HepG2 (cell line): ENCODE data around the gene ANKRD37. TPM values are rescaled to one million over a fixed set of nuclear protein-coding genes. Genes with fewer than 3 reads are reported as not detected.

Source experiments
- CENPX ChIP-seq: sonication (generic); formaldehyde crosslinking; IDR thresholded peaks from 2 replicates; pipeline ENCODE4 v1.9.0; 2021; ENCODE audit warnings: mild to moderate bottlenecking, missing genetic modification reagents, moderate library complexity
- DR1 ChIP-seq: sonication (generic); formaldehyde crosslinking; IDR thresholded peaks from 2 replicates; pipeline ENCODE4 v1.8.0; 2021; ENCODE audit warnings: mild to moderate bottlenecking, missing genetic modification reagents, inconsistent platforms
- EP300 ChIP-seq, 3 experiments: sonication (generic) in 1 of 3; formaldehyde crosslinking in 1 of 3; IDR thresholded peaks; 2 replicates each; pipeline versions ENCODE4 v1.5.1 to v1.6.1; 2011 to 2020; ENCODE audit warnings: low read depth in 2 of 3, low read length in 2 of 3, borderline replicate concordance in 1 of 3, improper control_type of control experiment in 1 of 3, mild to moderate bottlenecking in 1 of 3, missing genetic modification reagents in 1 of 3, moderate library complexity in 1 of 3
- GABPA ChIP-seq, 2 experiments: IDR thresholded peaks; 2 replicates each; pipeline ENCODE4 v1.6.1; 2011 to 2016; ENCODE audit warnings: low read depth in 2 of 2, low read length in 1 of 2, missing biosample characterization in 1 of 2, missing genetic modification characterization in 1 of 2
- HIVEP1 ChIP-seq: sonication (generic); formaldehyde crosslinking; IDR thresholded peaks from 2 replicates; pipeline ENCODE4 v1.4.0; 2020; ENCODE audit warnings: mild to moderate bottlenecking, missing genetic modification reagents
- NFYC ChIP-seq: IDR thresholded peaks from 2 replicates; pipeline ENCODE4 v1.6.1; 2016; ENCODE audit warnings: missing genetic modification reagents, missing compliant biosample characterization
- POLR2A ChIP-seq, 2 experiments: IDR thresholded peaks; 2 replicates each; pipeline ENCODE4 v1.6.1; 2011; ENCODE audit warnings: low read depth in 2 of 2, low read length in 2 of 2, mild to moderate bottlenecking in 1 of 2, moderate library complexity in 1 of 2; ENCODE audit not compliant: insufficient read depth in 1 of 2
- RARA ChIP-seq: IDR thresholded peaks from 2 replicates; pipeline ENCODE4 v1.6.1; 2016; ENCODE audit warnings: missing genetic modification reagents, missing compliant biosample characterization
- TBP ChIP-seq: sonication (generic); formaldehyde crosslinking; IDR thresholded peaks from 2 replicates; pipeline ENCODE4 v1.5.0; 2020; ENCODE audit warnings: missing genetic modification reagents
- ZFP36 ChIP-seq: fragments of 150-350 bp; IDR thresholded peaks from 2 replicates; pipeline ENCODE4 v1.6.1; 2018; ENCODE audit warnings: borderline replicate concordance, low read length, low read depth; ENCODE audit not compliant: partially characterized antibody
- ZNF501 ChIP-seq: sonication (generic); formaldehyde crosslinking; IDR thresholded peaks from 2 replicates; pipeline ENCODE4 v1.5.1; 2020; ENCODE audit warnings: mild to moderate bottlenecking, moderate library complexity, missing genetic modification reagents
- ZNF709 ChIP-seq: sonication (generic); formaldehyde crosslinking; IDR thresholded peaks from 2 replicates; pipeline ENCODE4 v1.5.0; 2020; ENCODE audit warnings: mild to moderate bottlenecking, missing genetic modification reagents
- ZNF747 ChIP-seq: sonication (generic); formaldehyde crosslinking; IDR thresholded peaks from 2 replicates; pipeline ENCODE4 v1.8.1; 2023; ENCODE audit warnings: missing genetic modification reagents, mild to moderate bottlenecking, borderline replicate concordance
- ZNF782 ChIP-seq: sonication (generic); formaldehyde crosslinking; IDR thresholded peaks from 2 replicates; pipeline ENCODE4 v1.4.0; 2020; ENCODE audit warnings: missing genetic modification reagents, mild to moderate bottlenecking, borderline replicate concordance
- polyA plus RNA-seq, 8 experiments: library from polyadenylated mRNA; depleted of rRNA in 3 of 8; stranded (reverse) in 7 of 8; unstranded in 1 of 8; fragments of >200 nt; fragmentation: Illumina TruSeq in 4 of 8; extraction: Trizol in 4 of 8; gene quantifications; 2 replicates each; pipeline versions ENCODE4 v1.2.1 to v1.2.3, GENCODE V29; 2011 to 2016; ENCODE audit warnings: low read depth in 4 of 8, missing spikeins in 1 of 8, mixed read lengths in 1 of 8; ENCODE audit not compliant: insufficient read depth in 1 of 8
- total RNA-seq, 5 experiments: library from RNA; depleted of rRNA; stranded (reverse); fragments of >200 nt; fragmentation: Illumina TruSeq; extraction: Trizol; gene quantifications; 2 replicates each; pipeline ENCODE4 v1.2.3, GENCODE V29; 2016; ENCODE audit warnings: low read depth in 1 of 5
- TF ChIP-seq, protein P1 (sequence below): sonication (generic); formaldehyde crosslinking; IDR thresholded peaks from 2 replicates; pipeline ENCODE4 v1.4.0; 2020; ENCODE audit warnings: missing genetic modification reagents
- TF ChIP-seq, protein P2 (sequence below): sonication (generic); formaldehyde crosslinking; IDR thresholded peaks from 2 replicates; pipeline ENCODE4 v1.9.0; 2021; ENCODE audit warnings: mild to moderate bottlenecking, missing genetic modification reagents

Gene ANKRD37
- total and polyA plus RNA-seq, 2 of the 13 experiments (the other 11 are each of a cell fraction or from before 2014, with no cell fraction given) = 2.2 to 51.4 TPM

DNA sequence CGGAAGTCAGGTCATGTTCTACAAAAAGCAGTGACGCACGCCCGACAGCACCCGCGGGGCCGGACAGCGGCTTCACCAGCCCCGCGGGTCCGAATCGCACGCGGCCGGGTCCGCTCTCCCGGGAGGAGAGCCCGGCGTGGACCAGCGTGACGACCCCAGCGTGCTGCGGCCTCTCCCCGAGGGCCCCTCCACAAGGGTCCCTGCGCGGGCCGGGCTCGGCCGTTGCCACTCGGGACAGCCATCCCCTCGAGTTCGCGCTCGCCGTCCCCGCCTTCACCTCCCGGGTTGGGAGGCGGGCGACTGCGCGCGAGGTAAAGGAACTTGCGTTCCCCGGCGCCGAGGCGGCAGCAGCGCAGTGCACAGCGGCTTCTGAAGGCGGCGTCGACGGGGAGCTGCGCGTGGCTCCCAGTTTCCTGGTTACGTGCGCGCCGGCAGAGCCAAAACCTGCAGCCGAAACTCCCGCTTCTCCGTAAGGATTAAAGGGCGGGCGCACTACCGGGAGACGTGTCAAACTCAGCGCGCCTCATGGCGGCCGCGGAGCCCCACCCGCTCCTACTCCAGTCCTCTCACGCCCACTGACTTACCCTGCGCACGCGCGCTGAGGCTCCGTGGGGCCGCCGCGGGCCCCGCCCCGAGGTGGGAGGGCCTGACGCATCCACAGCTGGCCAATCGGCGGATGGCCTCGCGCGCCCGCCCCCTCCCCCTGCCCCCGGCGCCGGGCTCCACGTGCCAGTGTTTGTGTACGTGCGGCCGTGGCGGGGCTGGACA, 501 bp upstream of the ANKRD37 start (continued):
- TF ChIP-seq DR1 (peak; percentile 37; the same call in 1 of the 2 replicates), EP300 (IDR thresholded peaks at IDR 0.05; ENCODE audit: low read depth in 2 of 2, low read length in 2 of 2) (no peak; a peak in 1 of 4 replicates), EP300 (CRISPR knock-in tag; IDR thresholded peaks at IDR 0.05; ENCODE audit: borderline replicate concordance) (no peak), GABPA (IDR thresholded peaks at IDR 0.05; ENCODE audit: low read depth, low read length) (peak; percentile 5; the same call in 1 of the 2 replicates), GABPA (CRISPR knock-in tag; IDR thresholded peaks at IDR 0.05; ENCODE audit: low read depth) (no peak; the same call in none of the 2 replicates), ZNF747 (CRISPR knock-in tag) (peak; percentile 98), HIVEP1 (CRISPR knock-in tag) (peak; percentile 89), NFYC (CRISPR knock-in tag) (peak; percentile 73), ZNF501 (peak; percentile 90), POLR2A (IDR thresholded peaks at IDR 0.05; ENCODE audit: insufficient read depth in 1 of 2, low read depth in 2 of 2, low read length in 2 of 2) (peak; percentile 5 to 52; a peak in 2 of 4 replicates), ZNF709 (CRISPR knock-in tag) (peak; percentile 98), RARA (CRISPR knock-in tag) (peak; percentile 58; the same call in 1 of the 2 replicates), ZFP36 (no peak), TBP (CRISPR knock-in tag) (no peak), CENPX (CRISPR knock-in tag) (no peak), ZNF782 (CRISPR knock-in tag) (peak; percentile 85; the same call in 1 of the 2 replicates)
- TF ChIP-seq, protein P1, sequence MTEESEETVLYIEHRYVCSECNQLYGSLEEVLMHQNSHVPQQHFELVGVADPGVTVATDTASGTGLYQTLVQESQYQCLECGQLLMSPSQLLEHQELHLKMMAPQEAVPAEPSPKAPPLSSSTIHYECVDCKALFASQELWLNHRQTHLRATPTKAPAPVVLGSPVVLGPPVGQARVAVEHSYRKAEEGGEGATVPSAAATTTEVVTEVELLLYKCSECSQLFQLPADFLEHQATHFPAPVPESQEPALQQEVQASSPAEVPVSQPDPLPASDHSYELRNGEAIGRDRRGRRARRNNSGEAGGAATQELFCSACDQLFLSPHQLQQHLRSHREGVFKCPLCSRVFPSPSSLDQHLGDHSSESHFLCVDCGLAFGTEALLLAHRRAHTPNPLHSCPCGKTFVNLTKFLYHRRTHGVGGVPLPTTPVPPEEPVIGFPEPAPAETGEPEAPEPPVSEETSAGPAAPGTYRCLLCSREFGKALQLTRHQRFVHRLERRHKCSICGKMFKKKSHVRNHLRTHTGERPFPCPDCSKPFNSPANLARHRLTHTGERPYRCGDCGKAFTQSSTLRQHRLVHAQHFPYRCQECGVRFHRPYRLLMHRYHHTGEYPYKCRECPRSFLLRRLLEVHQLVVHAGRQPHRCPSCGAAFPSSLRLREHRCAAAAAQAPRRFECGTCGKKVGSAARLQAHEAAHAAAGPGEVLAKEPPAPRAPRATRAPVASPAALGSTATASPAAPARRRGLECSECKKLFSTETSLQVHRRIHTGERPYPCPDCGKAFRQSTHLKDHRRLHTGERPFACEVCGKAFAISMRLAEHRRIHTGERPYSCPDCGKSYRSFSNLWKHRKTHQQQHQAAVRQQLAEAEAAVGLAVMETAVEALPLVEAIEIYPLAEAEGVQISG = peak; percentile 87
- TF ChIP-seq, protein P2, sequence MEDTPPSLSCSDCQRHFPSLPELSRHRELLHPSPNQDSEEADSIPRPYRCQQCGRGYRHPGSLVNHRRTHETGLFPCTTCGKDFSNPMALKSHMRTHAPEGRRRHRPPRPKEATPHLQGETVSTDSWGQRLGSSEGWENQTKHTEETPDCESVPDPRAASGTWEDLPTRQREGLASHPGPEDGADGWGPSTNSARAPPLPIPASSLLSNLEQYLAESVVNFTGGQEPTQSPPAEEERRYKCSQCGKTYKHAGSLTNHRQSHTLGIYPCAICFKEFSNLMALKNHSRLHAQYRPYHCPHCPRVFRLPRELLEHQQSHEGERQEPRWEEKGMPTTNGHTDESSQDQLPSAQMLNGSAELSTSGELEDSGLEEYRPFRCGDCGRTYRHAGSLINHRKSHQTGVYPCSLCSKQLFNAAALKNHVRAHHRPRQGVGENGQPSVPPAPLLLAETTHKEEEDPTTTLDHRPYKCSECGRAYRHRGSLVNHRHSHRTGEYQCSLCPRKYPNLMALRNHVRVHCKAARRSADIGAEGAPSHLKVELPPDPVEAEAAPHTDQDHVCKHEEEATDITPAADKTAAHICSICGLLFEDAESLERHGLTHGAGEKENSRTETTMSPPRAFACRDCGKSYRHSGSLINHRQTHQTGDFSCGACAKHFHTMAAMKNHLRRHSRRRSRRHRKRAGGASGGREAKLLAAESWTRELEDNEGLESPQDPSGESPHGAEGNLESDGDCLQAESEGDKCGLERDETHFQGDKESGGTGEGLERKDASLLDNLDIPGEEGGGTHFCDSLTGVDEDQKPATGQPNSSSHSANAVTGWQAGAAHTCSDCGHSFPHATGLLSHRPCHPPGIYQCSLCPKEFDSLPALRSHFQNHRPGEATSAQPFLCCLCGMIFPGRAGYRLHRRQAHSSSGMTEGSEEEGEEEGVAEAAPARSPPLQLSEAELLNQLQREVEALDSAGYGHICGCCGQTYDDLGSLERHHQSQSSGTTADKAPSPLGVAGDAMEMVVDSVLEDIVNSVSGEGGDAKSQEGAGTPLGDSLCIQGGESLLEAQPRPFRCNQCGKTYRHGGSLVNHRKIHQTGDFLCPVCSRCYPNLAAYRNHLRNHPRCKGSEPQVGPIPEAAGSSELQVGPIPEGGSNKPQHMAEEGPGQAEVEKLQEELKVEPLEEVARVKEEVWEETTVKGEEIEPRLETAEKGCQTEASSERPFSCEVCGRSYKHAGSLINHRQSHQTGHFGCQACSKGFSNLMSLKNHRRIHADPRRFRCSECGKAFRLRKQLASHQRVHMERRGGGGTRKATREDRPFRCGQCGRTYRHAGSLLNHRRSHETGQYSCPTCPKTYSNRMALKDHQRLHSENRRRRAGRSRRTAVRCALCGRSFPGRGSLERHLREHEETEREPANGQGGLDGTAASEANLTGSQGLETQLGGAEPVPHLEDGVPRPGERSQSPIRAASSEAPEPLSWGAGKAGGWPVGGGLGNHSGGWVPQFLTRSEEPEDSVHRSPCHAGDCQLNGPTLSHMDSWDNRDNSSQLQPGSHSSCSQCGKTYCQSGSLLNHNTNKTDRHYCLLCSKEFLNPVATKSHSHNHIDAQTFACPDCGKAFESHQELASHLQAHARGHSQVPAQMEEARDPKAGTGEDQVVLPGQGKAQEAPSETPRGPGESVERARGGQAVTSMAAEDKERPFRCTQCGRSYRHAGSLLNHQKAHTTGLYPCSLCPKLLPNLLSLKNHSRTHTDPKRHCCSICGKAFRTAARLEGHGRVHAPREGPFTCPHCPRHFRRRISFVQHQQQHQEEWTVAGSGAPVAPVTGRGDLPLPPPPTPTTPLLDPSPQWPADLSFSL = no peak
